ENCODE results near the gene KRTAP29-1.

Gene KRTAP29-1

GRCh38 chr17:41328207-41328606 lies 25.6 kb upstream of the KRTAP29-1 start:
- DNase-seq (ENCODE audit: low read depth in 2 of 3, low spot score in 1 of 3), result no peak

DNA sequence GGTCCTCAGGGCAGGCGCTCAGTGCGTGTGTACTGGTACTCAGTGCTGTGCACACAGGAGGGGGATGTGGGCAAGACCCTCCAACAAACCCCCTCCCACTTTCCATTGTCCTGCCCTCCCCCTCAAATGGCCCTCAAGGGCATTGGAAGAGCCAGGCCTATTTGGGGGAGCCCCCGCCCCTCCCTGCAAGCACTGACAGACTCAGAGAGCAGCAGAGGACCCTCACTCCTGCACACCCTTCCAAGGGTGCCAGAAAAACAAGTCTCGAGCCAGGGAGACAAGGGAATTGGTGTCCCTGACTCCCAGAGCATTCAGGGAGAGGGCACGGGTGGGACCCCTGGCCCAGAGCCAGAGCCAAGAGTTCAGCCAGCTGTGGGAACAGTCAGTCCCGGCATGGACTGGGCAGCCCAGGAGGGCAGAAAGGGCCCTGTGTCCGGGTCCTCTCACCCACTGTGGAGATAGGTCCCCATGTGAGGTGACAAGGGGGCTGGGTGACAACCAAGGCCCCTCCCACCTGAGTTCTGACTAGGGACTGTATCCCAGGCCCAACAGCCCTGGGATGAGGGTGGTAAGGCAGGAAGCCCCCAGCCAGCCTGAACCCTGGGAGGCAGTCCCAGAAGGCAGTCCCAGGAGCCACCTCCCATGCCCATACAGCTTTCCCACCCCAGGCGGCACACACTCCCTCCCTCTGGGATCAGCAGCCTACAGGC lies 24.9 kb upstream of the KRTAP29-1 start:
- DNase-seq (ENCODE audit: low read depth in 2 of 3, low spot score in 1 of 3), result no peak

DNA sequence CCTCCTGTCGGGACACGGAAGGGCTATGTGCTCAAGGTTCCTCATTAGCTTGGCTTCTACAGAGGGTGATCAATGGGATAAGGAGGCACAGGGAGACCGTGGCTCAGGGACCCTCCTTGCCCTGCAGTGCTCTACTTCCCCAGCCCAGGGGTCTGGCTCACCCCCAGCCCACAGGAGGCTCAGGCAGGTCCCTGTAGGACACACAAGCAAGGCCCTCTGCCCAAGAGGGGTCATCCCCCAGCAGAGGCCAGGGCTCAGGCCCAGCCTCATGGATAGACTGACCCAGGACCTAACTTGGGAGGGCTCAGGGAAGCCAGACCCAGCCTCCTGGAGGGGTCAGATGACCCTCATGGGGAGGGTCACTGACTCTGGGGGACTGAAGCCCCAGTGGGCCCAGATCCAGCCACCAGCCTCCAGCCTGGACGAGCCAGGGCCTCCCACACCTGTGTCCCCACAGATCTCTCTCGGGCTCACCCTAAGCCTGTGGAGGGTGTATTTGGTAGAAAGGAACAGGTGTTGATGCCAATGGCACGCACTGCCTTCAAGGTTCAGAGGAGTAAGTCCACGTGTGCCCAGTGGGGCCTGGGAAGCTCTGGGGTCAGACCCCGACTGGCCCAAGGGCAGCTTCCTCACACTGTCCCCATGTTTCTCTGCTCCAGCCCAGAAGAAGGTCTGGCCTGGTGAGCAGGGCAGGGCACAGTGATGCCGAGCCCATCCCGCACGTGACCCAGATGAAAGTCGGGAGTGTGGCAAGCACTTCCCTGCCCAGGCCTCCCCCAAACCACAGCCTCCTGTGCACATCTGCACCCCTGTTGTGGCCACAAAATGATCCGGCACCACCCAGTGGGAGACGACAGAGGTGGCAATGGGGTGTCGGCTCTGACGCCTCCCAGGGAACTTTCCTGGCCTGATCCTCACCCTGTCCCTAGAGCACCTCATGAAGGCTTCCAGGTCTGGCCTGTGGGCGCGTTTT lies 23.8 kb upstream of the KRTAP29-1 start:
- DNase-seq (ENCODE audit: low read depth in 2 of 3, low spot score in 1 of 3), result no peak

DNA sequence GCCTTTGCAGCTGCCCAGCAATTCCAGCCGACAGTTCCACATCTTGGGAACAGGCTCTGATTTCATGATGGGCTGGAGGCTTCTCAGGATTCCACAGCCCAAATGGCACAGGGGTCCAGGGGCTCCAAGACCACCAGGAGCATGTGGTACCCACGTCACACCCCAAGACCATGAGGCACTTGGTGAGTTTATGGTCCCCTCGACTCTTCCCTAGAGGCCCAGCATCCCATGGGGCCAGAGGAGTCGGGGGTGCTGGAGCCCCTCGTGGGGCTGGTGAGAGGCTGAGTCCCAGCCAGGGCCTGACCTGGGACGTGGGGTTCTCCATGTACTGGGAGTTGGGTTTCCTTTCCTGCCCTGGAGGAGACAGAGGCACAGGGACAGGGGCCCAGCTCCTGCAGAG lies 23.0 kb upstream of the KRTAP29-1 start:
- DNase-seq (ENCODE audit: low read depth in 2 of 3, low spot score in 1 of 3), result no peak

- no peak for DNase-seq (ENCODE audit: low read depth in 2 of 3, low spot score in 1 of 3)
Observed at GRCh38 chr17:41325126-41325525, 22.5 kb upstream of the KRTAP29-1 start.

- no peak for DNase-seq (ENCODE audit: low read depth in 2 of 3, low spot score in 1 of 3)
Observed at GRCh38 chr17:41324180-41325075, 21.8 kb upstream of the KRTAP29-1 start.

DNA sequence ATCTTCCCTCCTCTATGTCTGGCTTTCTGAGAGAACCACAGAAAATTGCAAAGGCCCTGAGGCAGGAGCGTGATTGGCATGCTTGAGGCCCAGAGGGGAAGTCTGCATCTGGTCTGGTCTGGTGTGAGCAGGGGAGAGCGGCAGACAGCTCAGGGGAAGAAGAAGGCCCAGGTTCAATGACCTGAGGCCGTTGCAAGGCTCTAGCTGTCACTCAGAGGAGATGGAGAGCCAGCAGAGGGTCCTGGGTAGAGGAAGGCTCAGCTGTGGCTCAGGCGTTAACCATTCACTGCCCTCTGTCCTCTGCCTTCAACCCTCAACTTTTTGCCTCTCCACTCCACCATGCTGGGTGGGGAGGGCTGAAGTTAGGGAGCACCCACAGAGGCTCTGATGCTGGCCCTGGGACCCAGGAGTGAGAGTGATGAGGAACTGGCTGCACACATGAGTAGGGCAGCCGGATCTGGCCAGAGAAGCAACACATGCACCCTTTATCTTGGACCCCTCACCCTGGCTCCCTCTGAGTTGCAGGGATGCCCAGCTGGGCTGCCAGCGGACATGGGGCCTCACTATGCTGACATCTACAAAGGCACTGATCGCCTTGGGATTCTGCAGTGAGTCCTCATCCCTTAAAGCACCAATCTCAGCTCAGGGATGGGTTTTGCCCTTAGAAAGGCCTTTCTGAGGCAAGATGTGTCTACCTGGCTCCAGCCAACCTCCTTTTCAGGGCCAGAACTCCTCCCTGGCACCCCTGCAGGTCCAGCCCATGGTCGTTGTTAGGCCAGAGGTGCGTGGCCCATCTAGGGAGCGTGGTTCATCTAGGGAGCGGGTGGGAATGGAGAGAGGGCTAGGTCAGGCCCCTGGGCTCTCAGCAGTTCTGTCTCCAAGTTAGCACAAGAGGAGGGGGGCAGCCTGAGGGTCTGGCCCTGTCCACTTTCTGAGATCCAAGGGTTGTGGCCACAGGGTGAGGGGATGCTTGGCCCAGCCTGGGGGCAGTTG lies 20.5 kb upstream of the KRTAP29-1 start:
- DNase-seq (ENCODE audit: low read depth in 2 of 3, low spot score in 1 of 3), result no peak

- DNase-seq (ENCODE audit: low read depth in 2 of 3, low spot score in 1 of 3), result no peak
Observed at GRCh38 chr17:41322094-41322902, 19.6 kb upstream of the KRTAP29-1 start.

DNA sequence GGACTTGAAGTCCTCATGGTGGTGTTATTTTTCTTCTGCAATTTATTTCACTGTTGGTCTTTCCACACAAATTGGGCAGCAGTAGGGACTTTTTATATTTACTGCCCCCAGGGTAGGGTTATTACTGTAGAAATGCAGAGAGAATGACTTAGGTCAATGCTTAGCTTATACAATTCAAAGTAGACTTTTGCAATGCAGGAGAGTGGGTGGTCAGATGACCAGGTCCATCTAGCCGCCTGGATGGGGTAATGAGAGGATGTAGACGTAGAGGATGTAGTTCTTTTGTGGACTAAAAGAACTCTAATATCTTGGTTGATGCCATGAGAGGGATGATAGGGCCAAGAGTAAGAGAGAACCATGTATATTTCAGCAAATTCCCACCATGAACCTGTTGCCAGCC lies 15.6 kb upstream of the KRTAP29-1 start:
- no peak for DNase-seq (ENCODE audit: low read depth in 2 of 3, low spot score in 1 of 3)

DNA sequence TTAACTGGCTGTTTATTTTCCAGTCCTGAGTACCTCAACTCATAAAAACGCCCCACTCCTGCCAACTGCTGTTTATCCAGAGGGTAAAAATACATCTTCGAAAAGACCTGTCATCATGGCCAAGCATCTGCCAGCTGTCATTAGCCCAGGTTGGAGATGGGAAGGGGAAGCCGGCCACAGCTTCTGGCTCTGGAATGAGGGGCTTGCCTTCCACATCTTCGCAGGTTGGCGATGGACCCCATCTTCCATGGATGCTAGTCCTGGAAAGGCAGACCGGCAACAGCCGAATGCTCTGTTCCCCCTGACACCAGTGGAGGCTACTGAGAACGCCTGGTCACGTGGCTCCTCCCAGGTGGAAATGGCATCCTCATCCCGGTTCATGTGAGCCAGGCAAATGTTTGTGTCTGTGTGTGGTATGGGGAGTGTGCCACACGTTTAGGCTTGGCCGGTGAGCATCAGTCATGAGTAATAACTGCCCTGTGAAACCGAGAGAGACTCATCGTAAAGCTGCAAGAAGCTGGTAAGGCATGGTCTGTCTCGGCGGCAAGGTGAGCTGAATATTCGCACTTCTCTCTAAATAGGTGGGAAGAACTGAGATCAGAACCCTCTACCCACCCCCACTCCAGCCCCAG lies 13.3 kb upstream of the KRTAP29-1 start:
- DNase-seq (ENCODE audit: low read depth in 2 of 3, low spot score in 1 of 3), result no peak

GRCh38 chr17:41315204-41315794 lies 12.6 kb upstream of the KRTAP29-1 start, which contains the start of gene KRTAP17-1:
KRTAP17-1 (minus strand) TSS chr17:41315710; CDS start chr17:41315650, 60 bp downstream.
- DNase-seq (ENCODE audit: low read depth in 2 of 3, low spot score in 1 of 3), result no peak

- DNase-seq (ENCODE audit: low read depth in 2 of 3, low spot score in 1 of 3), result no peak
Observed at GRCh38 chr17:41311111-41311510, 8.5 kb upstream of the KRTAP29-1 start.

DNA sequence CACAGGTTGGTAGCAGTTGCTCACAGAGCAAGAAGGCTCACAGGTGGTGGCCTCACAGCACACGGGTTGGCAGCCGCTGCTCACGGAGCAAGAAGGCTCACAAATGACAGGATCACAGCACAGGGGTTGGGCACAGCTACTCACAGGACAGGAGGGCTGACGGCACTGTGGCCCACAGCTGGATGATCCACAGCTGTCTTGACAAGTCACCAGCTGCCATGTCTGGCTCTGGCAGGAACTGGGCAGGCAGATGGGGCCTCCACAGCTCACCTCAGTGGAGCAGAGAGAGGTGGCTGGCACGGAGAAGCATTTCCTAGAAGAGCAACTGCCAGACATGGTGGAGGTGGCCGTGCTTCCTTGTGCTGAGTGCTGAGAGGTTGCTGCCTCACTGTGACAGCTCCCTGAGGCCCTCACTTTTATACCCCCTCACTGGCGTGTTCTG lies 6.3 kb upstream of the KRTAP29-1 start, which contains the start of gene KRTAP16-1:
Gene KRTAP16-1, minus strand, starts transcription at position 392 of the 442 bp plus-strand sequence. Its CDS starts 56 bp downstream, at position 336.
- DNase-seq (ENCODE audit: low read depth in 2 of 3, low spot score in 1 of 3), result peak in 2 of 3 donors; percentile 8 to 11

DNA sequence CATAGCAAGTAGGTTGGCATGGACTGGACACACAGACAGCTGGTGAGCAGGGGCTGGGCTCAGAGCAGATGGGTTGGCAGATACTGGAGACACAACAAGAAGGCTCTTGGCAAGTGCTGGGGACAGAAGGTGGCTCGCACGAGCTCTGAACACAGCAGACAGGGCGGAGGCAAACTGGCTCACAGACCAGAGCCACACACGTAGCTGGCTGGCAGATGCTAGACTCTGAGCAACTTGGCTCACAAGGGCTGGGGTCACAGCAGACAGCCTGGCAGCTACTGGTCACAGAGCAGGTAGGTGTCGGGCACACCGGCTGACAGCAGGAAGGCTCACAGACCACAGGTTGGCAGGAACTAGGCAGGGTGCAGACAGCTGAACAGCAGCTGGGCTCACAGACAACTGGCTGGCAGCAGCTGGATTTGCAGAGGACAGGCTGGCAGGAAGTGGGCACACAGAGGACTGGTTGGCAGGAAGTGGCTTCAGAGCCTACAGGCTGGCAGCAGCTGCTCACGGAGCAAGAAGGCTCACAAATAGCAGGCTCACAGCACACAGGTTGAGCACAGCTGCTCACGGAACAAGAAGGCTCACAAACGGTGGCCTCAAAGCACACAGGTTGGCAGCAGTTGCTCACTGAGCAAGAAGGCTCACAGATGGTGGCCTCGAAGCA lies 5.7 kb upstream of the KRTAP29-1 start:
- DNase-seq (ENCODE audit: low read depth in 2 of 3, low spot score in 1 of 3), result peak in 2 of 3 donors; percentile 10 to 36

GRCh38 chr17:41307647-41308046 lies 5.0 kb upstream of the KRTAP29-1 start:
- DNase-seq (ENCODE audit: low read depth in 2 of 3, low spot score in 1 of 3), result no peak

DNA sequence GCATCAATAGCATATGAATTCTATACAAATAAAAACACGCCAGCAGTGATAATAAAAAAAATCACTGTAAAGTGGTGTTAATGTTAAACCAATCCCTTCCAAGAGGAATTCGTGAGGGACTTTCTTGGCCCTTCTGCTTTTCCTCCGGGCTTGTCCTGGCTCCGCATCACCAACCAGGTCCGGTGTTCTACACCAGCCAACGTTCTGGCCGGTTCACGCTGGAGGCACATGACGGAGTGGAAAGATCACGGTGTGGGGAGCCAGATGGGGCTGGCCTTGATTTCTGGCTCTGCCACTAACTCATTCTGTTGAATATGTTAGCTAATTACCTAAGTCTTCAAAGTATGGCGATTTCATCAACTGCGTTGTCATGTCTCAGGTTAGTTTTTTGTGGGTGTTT lies 1.4 kb upstream of the KRTAP29-1 start:
- no peak for DNase-seq (ENCODE audit: low read depth in 2 of 3, low spot score in 1 of 3)

DNA sequence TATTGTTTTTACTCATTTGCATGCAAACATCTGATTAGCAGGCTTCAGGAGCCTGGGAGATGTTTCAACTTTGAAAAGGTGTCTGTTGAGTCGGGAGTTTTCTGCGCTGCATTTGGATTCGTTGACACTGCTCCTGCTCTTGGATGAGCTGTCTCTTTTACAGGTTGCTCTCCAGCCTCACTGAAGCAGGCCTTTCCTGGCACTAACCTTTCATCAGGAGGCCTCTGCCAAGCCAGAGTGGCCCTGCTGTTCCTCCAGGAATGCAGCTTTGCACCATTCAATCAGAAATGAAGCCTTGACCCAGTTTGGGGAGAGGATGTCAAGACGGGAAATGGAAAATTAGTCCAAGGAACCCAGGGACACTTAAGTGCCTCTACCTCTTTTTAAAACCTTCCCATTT lies 330 bp upstream of the KRTAP29-1 start:
- DNase-seq (ENCODE audit: low read depth in 2 of 3, low spot score in 1 of 3), result no peak

All from stimulated activated CD4-positive, alpha-beta T cell treated with anti-CD3 and anti-CD28 coated beads, Interleukin-12 subunit alpha, Interleukin-12 subunit beta, amount 100 ng/mL, for 48 hours (primary cell).